SIG-M5 treated with dmso at 0.1 percent for 504 hours (cell line): Measurements from ENCODE around the gene KRTAP4-1.
"Not testable (repeated sequence)": the region's sequence is repeated elsewhere in the genome, so short reads cannot be mapped to it uniquely, and the experiment has no call there.

Source experiments
- DNase-seq: peaks from one replicate; lab custom pipeline; 2025; ENCODE audit not compliant: unreplicated experiment; lab: John Stamatoyannopoulos, UW

KRTAP4-1 gene

DNA sequence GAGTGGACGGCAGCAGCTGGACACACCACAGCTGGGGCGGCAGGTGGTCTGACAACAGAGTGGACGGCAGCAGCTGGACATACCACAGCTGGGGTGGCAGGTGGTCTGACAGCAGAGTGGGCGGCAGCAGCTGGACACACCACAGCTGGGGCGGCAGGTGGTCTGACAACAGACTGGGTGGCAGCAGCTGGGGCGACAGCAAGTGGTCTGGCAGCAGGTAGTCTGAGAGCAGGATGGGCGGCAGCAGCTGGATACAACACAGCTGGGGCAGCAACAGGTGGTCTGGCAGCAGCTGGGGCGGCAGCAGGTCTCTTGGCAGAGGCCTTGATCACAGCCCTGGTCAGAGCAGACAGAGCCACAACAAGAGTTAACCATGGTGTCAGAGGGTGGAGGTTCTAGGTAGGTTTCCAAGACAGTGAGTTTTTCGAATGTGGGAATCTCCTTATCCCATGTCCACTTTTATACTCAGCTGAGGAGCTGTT lies at the start of gene KRTAP4-1:
Gene KRTAP4-1, minus strand, starts transcription at position 432 of the 482 bp plus-strand sequence. Its CDS starts 57 bp downstream, at position 375.
- no peak for DNase-seq

DNA sequence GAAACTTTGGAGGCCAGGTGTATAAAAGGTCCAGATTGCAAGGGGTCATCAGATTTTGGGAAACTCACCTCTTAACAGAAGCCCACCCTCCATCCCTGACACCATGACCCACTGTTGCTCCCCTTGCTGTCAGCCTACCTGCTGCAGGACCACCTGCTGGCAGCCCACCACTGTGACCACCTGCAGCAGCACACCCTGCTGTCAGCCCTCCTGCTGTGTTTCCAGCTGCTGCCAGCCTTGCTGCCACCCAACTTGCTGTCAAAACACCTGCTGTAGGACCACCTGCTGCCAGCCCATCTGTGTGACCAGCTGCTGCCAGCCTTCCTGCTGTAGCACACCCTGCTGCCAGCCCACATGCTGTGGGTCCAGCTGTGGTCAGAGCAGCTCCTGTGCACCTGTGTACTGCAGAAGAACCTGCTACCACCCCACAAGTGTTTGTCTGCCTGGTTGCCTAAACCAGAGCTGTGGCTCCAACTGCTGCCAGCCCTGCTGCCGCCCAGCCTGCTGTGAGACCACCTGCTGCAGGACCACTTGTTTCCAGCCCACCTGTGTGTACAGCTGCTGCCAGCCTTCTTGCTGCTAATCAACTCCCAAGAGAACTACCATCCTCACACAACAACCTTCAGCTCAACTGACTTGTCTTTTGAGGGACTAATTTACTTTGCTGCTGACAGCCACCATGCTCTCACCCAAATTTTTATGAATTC lies 47.8 kb upstream of the KRTAP4-1 start, which contains the start of gene KRTAP9-3:
Gene KRTAP9-3, plus strand, starts transcription at position 51 of the 707 bp plus-strand sequence. Its CDS starts 53 bp downstream, at position 104.
- not testable (repeated sequence) for DNase-seq

DNA sequence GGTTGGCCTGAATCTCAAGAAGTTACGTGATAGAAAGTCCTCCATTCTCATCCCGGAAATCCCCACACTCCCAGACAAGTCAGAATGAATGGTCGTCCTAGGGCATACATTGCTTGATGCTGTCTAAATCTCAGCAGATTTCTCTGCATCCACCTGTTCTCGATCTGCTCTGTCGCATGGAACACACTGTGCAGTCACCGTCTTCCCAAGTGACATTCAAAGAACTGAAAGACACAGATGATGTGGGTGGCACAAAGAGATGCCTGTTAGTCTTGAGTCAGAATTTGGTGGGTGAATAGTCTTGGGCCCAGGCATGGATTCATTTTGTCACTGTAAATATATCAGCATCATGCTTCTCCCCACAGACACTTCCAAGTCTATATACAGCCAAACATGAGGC lies 47.0 kb upstream of the KRTAP4-1 start:
- no peak for DNase-seq

DNA sequence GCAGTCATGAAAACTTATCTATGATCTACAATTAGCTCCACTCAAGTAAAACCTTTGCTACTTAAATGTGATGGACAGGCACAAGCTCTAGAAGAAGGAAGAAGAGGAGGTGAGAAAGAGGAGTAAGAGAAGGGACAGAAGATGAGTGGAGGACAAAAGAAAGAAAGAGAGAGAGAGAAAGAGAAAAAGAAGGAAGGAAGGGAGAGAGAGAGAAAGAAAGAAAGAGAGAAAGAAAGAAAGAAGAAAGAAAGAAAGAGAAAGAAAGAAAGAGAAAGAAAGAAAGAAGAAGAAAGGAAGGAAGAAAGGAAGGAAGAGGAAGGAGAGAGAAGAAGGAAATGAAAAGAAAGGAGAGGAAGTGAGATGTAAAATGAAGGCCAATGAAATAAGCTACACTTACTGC lies 45.4 kb upstream of the KRTAP4-1 start:
- no peak for DNase-seq

DNA sequence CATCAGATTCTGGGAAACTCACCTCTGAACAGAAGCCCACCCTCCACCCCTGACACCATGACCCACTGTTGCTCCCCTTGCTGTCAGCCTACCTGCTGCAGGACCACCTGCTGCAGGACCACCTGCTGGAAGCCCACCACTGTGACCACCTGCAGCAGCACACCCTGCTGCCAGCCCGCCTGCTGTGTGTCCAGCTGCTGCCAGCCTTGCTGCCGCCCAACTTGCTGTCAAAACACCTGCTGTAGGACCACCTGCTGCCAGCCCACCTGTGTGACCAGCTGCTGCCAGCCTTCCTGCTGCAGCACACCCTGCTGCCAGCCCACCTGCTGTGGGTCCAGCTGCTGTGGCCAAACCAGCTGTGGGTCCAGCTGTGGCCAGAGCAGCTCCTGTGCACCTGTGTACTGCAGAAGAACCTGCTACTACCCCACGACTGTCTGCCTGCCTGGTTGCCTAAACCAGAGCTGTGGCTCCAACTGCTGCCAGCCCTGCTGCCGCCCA lies 41.9 kb upstream of the KRTAP4-1 start, which contains the start of gene KRTAP9-2:
Gene KRTAP9-2, plus strand, starts transcription at position 51 of the 498 bp plus-strand sequence. Its CDS starts 7 bp downstream, at position 58.
- DNase-seq = not testable (repeated sequence)

DNA sequence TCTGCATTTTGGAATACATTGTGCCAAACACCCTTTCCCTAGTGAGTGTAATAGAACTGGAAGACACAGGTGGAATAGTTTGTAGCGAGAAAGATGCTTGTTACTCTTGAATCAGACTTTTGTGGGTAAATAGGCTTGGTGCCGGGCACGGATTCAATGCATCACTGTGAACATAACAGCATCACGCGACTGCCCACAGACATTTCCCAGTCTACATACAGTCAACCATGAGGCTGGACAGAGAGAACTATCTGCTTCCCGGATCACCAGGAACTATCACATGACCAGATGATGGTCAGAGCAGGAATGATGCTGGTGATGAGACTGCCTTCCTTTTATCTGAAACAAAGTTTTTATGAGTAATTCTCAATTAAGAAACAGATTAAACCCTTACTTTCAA lies 41.3 kb upstream of the KRTAP4-1 start:
- DNase-seq = no peak

DNA sequence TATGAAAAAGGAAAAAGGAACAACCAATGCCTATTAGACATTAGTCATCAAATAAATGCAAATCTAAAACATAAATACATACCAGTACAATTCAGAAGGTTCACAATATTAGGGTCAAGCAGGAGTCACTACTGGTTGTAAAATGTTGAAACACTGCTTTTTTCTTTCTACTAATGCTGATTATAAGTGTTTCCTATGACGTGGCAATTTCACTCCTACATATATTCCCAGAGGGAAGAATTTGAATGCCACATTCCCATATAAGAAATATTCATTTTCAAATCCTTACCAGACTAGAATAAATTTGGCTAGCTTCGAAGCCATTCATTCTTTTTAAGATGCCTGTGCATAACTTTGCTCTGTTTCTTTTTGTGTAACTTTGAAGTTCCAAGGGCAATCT lies 39.1 kb upstream of the KRTAP4-1 start:
- no peak for DNase-seq

DNA sequence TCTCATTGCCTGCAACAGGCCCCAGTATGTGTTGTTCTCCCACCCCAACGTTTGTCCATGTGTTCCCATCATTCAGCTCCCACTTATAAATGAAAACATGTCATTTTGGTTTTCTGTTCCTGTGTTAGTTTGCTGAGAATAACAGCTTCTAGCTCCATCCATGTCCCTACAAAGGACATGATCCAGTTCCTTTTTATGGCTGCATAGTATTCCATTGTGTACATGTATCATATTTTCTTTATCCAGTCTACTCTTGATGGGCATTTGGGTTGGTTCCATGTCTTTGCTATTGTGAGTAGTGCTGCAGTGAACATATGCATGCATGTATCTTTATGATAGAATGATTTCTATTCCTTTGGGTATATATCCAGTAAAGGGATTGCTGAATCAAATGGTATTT lies 31.0 kb upstream of the KRTAP4-1 start:
- no peak for DNase-seq

DNA sequence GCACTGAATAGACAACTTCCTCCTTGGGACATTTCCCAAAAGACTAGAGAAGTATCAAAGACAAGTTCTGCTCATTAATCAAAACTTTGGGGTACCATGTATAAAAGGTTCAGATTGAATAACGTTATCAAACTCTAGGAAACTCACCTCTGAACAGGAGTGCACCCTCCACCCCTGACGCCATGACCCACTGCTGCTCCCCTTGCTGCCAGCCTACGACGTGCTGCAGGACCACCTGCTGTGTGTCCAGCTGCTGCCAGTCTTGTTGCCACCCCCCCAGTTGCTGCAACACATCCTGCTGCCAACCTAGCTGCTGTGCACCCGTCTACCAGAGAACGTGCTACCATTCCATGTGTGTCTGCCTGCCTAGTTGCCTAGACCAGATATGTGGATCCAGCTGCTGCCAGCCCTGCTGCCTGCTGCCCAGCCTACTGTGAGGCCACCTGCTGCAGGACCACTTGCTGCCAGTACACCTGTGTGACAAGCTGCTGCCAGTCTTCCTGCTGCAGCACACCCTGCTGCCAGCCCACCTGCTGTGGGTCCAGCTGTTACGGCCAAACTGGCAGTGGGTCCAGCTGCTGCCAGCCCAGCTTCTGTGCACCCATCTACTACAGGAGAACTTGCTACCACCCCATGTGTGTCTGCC lies 27.9 kb upstream of the KRTAP4-1 start:
- DNase-seq = no peak

DNA sequence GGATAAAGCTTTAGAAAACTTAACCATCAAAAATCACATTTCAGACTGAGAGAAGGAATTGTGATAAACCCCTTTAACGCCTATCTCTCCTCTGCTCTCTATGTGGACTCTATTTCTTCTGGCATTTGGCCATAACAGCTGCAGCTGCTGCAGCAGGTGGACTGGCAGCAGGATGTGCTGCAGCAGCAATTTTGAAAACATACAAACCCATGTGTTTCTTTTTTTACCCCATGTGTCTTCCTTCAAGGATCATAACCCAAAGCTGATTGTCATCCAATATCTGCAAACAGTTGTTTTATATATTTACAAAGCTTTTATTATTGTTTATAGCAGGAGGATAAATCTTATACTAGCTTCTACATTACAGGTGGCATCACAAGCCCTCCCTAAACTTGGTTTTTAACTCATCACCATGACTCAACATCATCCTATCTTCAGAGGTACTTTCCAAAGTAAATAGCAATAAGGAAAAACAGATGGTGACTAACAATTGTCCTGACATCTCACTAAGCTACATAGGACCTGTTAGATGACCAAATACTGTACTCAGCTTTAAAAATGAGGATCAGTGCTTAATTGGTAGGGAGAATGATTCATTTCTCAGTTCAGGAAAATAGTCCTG lies 27.2 kb upstream of the KRTAP4-1 start:
- DNase-seq = no peak

DNA sequence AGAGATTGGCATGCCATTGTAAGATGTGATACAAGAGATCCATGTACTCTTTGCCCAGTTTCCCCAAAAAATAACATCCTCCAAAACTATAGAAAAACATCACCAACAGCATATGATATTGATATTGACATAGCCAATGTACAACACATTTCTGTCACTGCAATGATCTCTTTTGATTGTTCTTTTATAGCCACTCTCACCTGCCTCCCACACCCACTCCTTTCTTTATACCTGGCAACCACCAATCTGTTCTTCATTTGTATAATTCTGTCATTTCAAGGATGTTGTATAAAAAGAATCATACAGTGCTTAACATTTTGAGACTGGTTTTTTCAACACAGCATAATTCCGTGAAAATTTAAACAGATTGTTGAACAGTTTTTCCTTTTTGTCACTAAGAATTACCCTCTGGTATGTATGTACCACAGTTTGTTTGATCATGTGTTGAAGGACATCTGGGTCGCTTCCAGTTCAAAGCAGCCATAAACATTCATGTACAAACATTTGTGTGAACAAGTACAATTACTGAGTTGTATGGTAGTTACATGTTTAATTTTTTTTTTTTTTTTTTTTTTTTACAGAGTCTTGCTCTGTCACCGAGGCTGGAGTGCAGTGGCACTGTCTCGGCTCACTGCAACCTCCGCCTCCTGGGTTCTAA lies 14.8 kb upstream of the KRTAP4-1 start:
- DNase-seq = no peak

DNA sequence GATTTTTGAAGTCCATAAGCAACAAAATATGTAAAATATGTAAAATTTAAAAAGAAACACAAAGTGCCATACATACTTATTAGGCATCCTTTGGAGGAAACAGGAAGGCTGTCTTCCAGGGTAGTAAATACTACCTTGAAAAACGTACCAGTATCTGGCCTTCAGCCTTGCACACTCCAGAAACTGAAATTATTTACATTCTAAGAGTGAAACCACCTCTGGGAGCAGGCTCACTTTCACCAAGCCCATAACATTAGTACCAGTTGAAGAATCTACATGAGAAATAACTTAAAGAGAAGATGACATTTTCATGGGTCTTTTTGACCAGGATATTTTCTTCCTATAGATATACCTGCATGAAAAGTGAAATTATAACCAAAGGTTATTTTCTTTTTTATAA lies 11.4 kb upstream of the KRTAP4-1 start:
- no peak for DNase-seq

DNA sequence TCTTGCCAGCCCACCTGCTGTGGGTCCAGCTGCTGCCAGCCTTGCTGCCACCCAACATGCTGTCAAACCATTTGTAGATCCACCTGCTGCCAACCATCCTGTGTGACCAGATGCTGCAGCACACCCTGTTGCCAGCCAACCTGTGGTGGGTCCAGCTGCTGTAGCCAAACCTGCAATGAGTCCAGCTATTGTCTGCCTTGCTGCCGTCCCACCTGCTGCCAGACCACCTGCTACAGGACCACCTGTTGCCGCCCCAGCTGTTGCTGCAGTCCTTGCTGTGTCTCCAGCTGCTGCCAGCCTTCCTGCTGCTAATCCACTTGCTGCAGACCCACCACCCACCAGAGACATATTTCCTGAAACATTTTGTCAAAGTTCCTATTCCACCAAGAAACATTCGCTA lies 5.6 kb upstream of the KRTAP4-1 start:
- no peak for DNase-seq

DNA sequence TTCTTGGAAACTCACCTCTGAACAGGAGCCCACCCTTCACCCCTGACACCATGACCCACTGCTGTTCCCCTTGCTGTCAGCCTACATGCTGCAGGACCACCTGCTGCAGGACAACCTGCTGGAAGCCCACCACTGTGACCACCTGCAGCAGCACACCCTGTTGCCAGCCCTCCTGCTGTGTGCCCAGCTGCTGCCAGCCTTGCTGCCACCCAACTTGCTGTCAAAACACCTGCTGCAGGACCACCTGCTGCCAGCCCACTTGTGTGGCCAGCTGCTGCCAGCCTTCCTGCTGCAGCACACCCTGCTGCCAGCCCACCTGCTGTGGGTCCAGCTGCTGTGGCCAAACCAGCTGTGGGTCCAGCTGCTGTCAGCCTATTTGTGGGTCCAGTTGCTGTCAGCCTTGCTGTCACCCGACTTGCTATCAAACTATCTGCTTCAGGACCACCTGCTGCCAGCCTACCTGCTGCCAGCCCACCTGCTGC lies 5.2 kb upstream of the KRTAP4-1 start, which contains the start of gene KRTAP9-1:
Gene KRTAP9-1, plus strand, starts transcription at position 51 of the 482 bp plus-strand sequence. Its CDS starts 0 bp downstream, at position 51.
- not testable (repeated sequence) for DNase-seq

DNA sequence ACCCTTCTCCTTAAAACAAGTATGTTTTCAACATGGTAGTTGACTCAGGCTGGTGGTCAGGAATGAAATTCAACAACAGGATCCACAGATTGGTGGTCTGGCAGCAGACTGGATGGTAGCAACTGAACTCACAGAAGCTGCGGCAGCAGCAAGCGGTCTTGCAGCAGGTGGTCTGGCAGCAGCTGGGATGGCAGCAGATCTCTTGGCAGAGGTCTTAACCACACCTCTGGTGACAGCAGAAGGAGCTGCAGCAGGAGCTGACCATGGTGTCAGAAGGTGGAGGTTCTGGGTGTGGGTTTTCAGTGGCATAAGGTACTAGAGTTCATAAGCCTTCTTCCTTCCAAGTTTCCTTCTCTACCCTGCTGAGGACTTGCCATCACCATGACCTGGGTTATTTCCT lies 2.2 kb upstream of the KRTAP4-1 start:
- no peak for DNase-seq

DNA sequence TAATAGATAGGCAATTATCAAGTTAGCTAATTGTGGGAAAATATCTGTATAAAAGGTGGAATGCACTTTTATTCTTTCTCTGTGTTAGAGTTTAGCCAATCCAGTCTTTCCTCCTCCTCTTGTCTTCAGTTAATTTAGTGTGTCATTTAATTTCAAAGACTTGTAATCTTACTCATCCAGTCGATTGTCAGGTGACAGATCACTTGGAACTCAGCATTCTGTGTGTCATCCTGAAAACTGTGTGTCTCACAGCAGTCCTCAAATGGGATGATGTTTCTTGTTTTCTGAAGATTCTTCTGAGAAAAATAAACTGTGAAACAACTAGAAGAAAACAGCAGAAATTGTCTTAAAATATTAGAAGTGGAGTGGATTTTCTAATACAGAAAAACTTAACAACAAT lies 290 bp upstream of the KRTAP4-1 start:
- no peak for DNase-seq

DNA sequence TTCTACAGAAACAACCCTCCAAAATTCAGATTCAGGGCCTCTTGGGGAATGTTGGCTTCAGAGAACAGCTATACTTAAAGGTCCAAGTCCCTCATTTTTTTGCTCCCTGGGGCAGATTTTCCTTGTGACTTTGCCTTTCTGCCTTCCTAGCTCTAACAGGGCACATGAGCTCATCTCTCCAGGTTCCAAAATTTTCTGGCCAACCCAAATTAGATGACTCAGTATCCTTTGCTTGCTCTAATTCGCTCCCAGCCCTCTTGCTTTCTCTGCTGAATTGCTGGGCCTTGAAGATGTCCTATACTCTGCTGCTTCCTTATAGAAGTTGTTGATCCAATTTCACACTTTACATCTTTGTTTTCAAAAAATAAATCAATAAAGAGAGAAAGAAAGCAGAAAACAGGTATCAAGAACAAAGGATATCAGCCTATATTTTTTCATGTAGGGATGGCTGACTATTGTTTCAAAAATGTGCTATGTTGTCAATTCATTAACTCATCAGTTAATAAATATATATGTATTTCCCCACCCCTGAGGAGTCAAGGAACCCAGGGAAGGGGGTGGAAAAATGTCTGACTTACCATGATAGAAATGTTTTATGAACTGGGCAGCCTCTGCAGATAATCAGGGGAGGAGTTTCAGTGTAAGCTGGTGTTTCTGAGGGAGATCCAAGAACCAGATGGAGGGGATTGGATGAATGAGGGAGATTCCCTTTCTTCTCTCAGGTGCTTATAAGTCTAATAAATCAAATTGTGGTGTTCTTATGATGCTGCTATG lies 5.7 kb downstream of the KRTAP4-1 start:
- no peak for DNase-seq

DNA sequence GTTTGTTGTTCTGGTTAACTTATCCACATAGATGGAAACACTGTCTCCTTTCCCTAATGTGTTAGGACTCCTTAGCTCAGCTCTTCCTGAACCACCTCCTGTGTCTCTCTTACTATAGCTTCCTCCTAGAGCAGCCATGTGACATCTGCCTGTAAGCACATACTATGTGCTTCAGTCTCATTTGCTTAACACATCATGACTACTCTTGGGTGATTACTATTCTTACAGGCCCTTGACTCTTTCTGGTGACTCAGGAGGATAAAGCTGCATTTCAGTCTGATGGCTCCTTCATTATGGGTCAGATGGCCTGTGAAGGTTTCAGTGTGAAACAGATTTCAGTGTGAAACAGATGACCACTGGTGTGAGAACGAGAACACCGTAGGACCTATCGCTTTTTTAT lies 6.4 kb downstream of the KRTAP4-1 start:
- DNase-seq = no peak

DNA sequence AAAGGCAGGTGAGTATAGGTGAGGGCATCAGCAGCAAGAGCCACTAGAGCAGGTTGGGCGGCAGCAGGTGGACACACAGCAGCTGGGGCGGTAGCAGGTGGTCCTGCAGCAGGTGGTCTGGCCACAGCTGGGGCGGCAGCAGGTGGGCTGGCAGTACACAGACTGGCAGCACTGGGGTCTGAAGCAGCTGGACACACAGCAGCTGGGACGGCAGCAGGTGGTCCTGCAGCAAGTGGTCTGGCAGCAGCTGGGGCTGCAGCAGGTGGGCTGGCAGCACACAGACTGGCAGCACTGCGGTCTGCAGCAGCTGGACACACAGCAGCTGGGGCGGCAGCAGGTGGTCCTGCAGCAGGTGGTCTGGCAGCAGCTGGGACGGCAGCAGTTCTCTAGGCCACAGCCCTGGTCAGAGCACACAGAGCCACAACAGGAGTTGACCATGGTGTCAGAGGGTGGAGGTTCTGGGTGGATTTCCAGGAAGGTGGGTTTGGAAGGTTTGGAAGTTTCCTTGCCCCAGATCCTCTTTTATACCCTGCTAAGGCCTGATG lies 6.9 kb downstream of the KRTAP4-1 start, which contains the start of gene KRTAP4-2:
Gene KRTAP4-2, minus strand, starts transcription at position 495 of the 545 bp plus-strand sequence. Its CDS starts 57 bp downstream, at position 438.
- no peak for DNase-seq
